Jurkat, Clone E6-1 (cell line): ENCODE data around the gene MYH10.

Experiments used
- DNase-seq: peaks from one replicate; pipeline ENCODE4 v3.0.0-alpha.2; 2011; ENCODE audit warnings: low read depth, low spot score
- H3K4me3 ChIP-seq: 2 replicates; pipeline ENCODE4 v1.5.1; 2011; ENCODE audit warnings: mild to moderate bottlenecking, low read length, control low read depth, moderate library complexity

MYH10 gene

DNA sequence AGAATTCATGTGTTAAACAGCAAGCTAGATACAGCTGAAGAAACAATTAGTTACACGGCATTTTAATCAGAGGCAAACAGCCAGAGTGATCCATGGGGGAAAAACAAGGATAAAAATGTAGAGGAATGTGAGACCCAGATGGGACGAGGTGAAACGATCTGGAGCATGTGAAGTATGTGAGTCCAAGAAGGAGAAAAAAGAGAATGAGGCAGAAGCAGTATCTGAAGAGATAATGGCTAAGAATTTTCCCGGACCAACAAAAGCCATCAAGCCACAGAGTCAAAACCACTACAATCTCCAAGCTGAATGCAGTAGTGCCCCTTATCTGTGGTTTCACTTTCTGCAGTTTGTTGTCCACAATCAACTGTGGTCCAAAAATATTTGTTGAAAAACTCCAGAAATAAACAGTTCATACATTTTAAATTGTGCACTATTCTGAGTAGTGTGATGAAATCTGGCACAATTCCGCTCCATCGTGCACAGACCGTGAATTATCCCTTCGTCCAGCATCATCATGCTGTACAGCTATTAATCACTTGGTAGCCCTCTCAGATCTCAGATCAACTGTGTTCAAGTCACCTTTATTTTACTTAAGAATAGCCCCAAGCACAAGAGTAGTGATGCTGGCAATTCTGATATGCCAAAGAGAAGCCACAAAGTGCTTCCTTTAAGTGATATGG lies 18.8 kb downstream of the MYH10 start:
- DNase-seq: no peak
- H3K4me3 ChIP-seq: no peak overlapping the region

DNA sequence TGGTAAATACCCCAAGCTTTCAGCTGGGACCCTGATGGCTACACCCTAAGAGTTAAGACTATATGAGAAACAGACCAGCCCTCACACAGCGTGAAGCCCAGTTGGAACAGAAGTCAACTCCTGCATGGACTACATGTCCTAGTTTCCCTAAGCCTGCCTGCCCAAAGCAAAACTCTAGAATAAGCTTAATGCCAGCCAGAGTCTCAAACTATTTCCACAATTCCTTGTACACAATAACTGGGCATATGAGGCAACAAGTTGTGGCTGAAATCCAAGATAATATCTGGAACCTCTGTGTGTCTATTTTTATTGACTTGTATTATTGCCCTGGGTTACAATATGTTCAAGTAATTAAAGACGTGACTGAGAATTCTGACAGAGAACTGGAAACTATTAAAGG lies 19.4 kb downstream of the MYH10 start:
- H3K4me3 ChIP-seq: no peak overlapping the region
- no peak for DNase-seq

- no peak overlapping the region for H3K4me3 ChIP-seq
- no peak for DNase-seq
These were observed 20.0 kb downstream of the MYH10 start for GRCh38 chr17:8610558-8610957.

- DNase-seq: no peak
These were observed 20.6 kb downstream of the MYH10 start for GRCh38 chr17:8609910-8610309.

GRCh38 chr17:8608001-8608400 lies 22.5 kb downstream of the MYH10 start:
- DNase-seq: no peak
- no peak overlapping the region for H3K4me3 ChIP-seq

More at GRCh38 chr17:8609910-8610309, 20.6 kb downstream of the MYH10 start:
- no peak overlapping the region for H3K4me3 ChIP-seq

GRCh38 chr17:8606401-8606800 lies 24.1 kb downstream of the MYH10 start:
- no peak for DNase-seq

DNA sequence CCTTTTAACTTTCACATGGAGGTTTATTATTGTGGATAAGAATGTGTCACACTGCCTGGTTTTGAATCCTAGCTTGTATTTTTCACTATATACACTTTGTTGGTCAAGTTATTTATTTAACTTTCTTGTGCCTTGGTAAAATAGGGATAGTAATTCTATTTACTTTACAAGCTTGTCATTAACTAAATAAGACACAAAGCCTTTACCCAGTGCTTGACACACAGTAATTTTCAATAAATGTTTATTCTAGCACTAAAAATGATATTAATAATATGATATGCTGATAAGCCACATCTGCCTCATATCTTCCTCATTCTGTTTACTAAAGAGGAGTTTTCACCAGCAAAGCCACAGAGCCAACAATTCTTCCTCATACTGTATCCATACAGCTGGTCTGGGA lies 27.8 kb downstream of the MYH10 start:
- DNase-seq: no peak
- no peak overlapping the region for H3K4me3 ChIP-seq

More at GRCh38 chr17:8606401-8606800, 24.1 kb downstream of the MYH10 start:
- no peak overlapping the region for H3K4me3 ChIP-seq

- H3K4me3 ChIP-seq: no peak overlapping the region
- DNase-seq: no peak
These were observed 31.0 kb downstream of the MYH10 start for GRCh38 chr17:8599351-8600011.

GRCh38 chr17:8598913-8599312 lies 31.6 kb downstream of the MYH10 start:
- no peak overlapping the region for H3K4me3 ChIP-seq
- no peak for DNase-seq

- H3K4me3 ChIP-seq: no peak overlapping the region
- no peak for DNase-seq
These were observed 36.7 kb downstream of the MYH10 start for GRCh38 chr17:8593830-8594229.

DNA sequence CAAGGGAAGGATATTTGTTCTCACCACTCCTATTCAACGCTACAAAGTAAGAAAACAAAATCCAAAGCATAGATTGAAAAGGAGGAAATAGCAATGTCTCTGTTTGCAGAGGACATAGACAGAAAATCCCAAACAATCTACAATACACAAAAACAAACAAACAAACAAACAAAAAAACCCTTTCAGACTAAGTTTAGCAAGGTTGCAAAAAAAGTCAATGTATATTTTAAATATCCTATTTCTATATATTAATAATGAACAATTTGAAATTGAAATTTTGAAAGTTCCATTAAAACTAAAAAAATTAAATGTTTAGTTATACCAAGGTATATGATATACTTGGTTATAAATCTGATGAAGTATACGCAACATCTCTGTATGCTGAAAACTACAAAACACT lies 37.2 kb downstream of the MYH10 start:
- no peak overlapping the region for H3K4me3 ChIP-seq
- DNase-seq: no peak

GRCh38 chr17:8588877-8589554 lies 41.5 kb downstream of the MYH10 start:
- no peak for DNase-seq
- no peak overlapping the region for H3K4me3 ChIP-seq

DNA sequence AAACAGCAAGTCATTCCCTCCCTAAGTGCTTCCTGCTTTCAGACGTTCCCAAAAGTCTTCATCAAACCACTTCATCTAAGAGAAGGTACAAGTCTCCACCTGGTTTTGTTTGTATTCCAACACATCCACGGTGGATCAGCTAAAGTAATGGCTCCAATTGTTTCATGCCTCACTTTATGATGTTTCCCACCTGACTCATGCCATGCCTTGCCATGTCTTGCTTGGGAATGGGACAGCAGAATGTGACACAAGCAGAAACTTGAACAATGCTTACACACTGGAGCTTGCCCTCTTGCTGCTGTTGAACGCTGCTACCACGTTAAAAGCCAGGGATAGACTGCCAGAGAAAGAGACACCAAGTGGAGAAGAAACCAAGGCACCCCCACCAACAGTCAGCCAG lies 43.8 kb downstream of the MYH10 start:
- no peak for DNase-seq
- no peak overlapping the region for H3K4me3 ChIP-seq

DNA sequence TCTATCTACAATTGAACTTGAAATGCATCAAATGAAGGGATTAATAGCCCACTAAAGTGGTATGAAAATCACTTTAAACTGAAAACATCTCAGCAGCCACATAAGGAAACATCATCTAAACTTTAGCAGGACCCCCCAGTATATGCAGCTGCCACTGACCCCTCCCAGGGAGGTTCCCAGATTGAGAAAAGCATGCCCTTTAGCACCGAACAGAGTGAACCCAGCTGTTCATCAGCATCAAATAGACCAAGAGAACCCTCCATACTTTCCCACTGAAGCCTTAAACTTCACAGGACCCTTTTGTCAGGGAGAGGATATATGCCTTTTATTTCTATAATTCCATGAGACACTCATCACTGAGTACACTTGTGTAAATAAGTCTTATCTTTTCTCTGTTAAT lies 44.6 kb downstream of the MYH10 start:
- no peak overlapping the region for H3K4me3 ChIP-seq
- DNase-seq: no peak

DNA sequence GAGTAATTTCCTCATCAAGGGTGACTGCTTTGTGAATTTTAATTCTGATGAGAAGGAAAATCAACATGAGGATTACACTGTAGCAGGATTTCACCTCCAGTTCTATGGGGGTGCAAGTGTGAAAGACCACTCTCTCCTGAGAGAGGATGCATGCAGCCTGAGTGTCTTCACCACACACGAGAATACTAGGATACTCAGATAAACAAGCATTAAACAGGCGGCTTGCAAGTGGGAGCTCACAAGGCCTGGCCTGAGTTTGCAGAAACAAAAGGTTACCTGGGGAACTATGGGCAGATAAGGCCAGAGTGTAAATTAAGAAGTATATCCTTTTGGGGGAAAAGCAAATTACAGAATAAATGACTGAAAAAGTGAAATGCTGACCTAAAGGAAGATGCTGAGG lies 46.6 kb downstream of the MYH10 start:
- DNase-seq: no peak
- no peak overlapping the region for H3K4me3 ChIP-seq

GRCh38 chr17:8580952-8581658 lies 49.4 kb downstream of the MYH10 start:
- DNase-seq: no peak
- H3K4me3 ChIP-seq: no peak overlapping the region

DNA sequence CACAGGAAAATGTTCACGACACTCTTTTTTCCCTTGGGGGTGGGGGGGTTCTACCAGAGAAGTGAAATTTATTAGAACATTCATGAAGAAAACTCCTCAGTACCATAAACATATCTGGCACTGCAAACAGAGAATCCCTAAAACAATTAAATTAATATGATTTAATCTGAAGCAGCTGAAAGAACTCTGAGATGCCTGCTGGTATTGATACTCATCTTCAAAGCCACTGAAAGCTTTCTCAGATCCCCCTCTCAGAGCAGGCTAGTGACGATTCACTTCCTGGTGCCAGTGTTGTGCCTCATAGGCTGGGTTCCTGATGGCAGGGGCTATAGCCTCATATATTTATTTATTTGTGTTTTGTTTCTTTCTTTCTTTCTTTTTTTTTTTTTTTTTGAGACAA lies 52.7 kb downstream of the MYH10 start:
- no peak for DNase-seq
- H3K4me3 ChIP-seq: no peak overlapping the region

GRCh38 chr17:8576559-8577294 lies 53.8 kb downstream of the MYH10 start:
- no peak for DNase-seq
- H3K4me3 ChIP-seq: no peak overlapping the region

- H3K4me3 ChIP-seq: no peak overlapping the region
- DNase-seq: no peak
These were observed 55.8 kb downstream of the MYH10 start for GRCh38 chr17:8574687-8575086.
